Activated CD4-positive, CD25-positive, alpha-beta regulatory T cell treated with anti-CD3 and anti-CD28 coated beads, Interleukin-2, amount 50 U/mL, for 16 hours (primary cell): ENCODE measurements around the gene MYCL.

Experiments used
- DNase-seq: peaks from one replicate; pipeline ENCODE4 v3.0.0-alpha.2; 2020; ENCODE audit warnings: low read depth, low spot score

MYCL gene

GRCh38 chr1:39852876-39853275 is 48.8 kb downstream of the MYCL start:
- no peak for DNase-seq

DNA sequence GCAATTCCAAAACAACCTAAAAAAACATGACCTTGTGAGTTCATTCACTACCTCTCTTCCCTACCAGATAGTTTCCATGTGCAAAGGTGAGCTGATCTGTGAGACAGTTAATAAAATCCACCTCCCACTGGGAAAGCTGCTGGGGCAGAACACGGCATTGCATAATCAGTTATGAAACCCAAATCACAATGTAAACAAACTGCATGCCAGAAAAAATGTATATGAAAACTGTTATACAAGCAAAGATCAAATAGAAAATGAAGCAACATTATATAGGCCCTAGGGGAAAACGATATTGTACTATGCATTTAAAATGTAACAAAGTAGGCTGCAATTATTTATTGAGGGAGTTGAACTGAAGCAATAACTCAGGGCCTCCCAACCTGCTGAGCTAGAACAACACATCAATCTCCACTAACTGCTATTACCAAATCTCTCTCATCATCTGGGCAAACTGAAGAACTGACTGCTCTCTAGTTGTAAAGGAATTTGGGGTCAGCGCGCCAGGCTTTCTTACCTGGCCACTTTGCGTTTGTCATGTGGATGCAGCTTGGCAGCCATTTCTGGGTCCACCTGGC is 49.4 kb downstream of the MYCL start:
- no peak for DNase-seq

- no peak for DNase-seq
Observed at GRCh38 chr1:39850606-39851216, 51.0 kb downstream of the MYCL start.

DNA sequence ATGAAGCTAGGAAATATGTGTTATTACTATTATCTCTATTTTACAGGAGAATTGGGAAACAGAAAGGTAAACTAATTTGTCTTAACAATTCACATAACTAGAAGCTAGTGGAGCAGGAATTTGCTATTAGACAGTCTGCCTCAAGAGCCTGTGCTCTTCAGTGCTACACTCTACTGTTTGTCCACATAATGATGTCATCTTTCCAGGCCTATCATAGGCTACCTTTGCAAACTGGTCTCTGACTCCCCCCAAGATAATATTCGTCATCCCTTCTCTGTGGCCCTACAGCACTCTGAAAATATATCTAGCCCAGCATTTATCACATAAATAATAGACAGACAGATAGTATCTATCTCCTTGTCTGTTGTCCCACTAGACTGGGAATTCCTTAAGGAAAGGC is 52.5 kb downstream of the MYCL start:
- no peak for DNase-seq

DNA sequence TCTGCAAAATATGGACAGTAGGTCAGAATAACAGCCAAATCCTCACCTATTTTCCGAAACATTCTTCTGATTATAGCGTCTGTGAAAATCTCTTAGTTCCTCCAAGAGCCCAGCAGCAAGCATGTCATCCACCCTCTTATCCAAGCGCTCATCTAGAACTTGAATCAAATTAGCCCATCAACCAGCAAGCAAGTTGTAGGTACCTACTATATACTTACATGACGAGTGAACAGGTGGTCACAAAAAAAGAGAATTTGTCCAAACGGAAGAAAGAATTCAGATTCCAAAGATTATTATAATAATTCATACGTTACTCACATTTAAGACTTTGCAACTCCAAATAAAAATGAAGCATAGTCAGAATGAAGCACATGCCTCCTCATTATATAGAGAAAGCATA is 53.8 kb downstream of the MYCL start:
- no peak for DNase-seq

- no peak for DNase-seq
Observed at GRCh38 chr1:39846796-39847195, 54.9 kb downstream of the MYCL start.

DNA sequence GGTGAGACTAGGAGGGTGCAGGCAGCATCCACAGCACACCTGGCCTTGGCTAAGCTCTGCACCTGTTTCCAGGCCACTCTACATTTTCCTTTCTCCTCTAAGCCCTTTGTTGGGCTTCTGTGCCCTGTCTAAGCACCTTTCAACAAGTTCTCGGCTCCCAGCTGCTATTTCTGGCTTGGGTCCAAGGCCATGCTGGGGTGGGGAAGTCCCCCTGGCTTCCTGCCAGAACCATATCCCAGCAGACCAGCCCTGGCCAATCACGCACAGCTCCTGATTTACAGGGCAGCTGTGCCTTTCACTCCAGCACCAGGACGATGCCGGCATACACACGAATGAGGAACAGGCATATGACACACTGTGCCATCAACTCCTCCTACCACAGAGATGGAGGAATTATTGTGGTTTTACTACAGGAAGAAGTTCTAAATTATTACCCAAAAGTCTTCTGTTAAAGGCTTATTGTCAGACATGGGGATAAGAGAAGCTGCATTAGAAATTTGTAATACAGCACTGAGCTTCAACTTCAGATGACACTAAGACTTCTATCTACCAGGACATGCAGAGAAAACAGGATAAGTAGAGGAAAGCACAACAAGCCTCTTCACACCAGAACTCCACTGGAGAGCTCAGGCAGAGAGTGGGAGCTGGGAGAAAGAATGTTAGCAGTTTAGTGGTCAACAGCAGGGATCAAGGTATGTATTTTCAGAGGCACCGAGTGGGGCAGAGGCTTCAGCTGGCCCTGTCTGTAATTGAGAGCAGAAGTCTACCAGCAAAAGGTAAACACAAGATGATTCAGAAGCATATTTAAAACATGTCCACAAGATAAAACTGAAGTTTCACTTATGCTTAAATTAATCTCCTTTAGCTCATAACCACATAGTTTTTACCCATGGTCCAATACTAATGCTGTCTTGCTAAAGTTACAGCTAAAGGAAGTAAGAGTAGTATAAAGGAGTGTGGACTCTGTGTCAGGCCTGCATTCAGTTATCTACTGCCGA is 55.8 kb downstream of the MYCL start:
- peak; percentile 49 for DNase-seq
